Loucy (cell line): ENCODE results near the gene CPED1.

ENCODE experiments used
- H2AFZ ChIP-seq: fragments of 200-600 bp; sonication (generic); 2 replicates; pipeline ENCODE4 v1.6.0; 2016; ENCODE audit warnings: antibody characterized with exemption, mild to moderate bottlenecking, low read length, moderate library complexity
- H3F3A ChIP-seq: fragments of 200-600 bp; 2 replicates; pipeline ENCODE4 v1.6.0; 2016; ENCODE audit warnings: antibody characterized with exemption, low read depth, mild to moderate bottlenecking
- H3K27me3 ChIP-seq: fragments of 200-600 bp; sonication (generic); 2 replicates; pipeline ENCODE4 v1.6.1; 2014; ENCODE audit warnings: low read length, mild to moderate bottlenecking; ENCODE audit not compliant: insufficient read depth, poor library complexity, severe bottlenecking
- H3K36me3 ChIP-seq: fragments of 200-600 bp; sonication (generic); 2 replicates; pipeline ENCODE4 v1.6.1; 2016; ENCODE audit warnings: low read length; ENCODE audit not compliant: insufficient read depth
- H3K4me1 ChIP-seq: fragments of 200-600 bp; sonication (generic); 2 replicates; pipeline ENCODE4 v1.5.1; 2014; ENCODE audit warnings: low read length, mild to moderate bottlenecking; ENCODE audit not compliant: insufficient read depth, poor library complexity, severe bottlenecking
- H3K4me2 ChIP-seq: fragments of 200-600 bp; sonication (generic); 2 replicates; pipeline ENCODE4 v1.6.0; 2014; ENCODE audit warnings: antibody characterized with exemption, low read length, low read depth, mild to moderate bottlenecking; ENCODE audit not compliant: poor library complexity, severe bottlenecking
- H3K4me3 ChIP-seq: fragments of 200-600 bp; sonication (generic); 2 replicates; pipeline ENCODE4 v1.5.1; 2014; ENCODE audit warnings: low read length, mild to moderate bottlenecking, mixed read lengths; ENCODE audit not compliant: poor library complexity, severe bottlenecking
- H3K79me2 ChIP-seq: fragments of 200-600 bp; sonication (generic); 2 replicates; pipeline ENCODE4 v1.6.1; 2014; ENCODE audit warnings: low read length; ENCODE audit not compliant: insufficient read depth
- H3K9ac ChIP-seq: fragments of 200-600 bp; sonication (generic); 2 replicates; pipeline ENCODE4 v1.6.0; 2014; ENCODE audit warnings: mild to moderate bottlenecking, low read depth, low read length, moderate library complexity; ENCODE audit not compliant: poor library complexity, severe bottlenecking
- H3K9me2 ChIP-seq: fragments of 200-600 bp; sonication (generic); replicated peaks from 2 replicates; pipeline ENCODE4 v1.6.1; 2016; ENCODE audit warnings: low read depth, low read length, mixed read lengths
- H3K9me3 ChIP-seq: fragments of 200-600 bp; sonication (generic); 2 replicates; pipeline ENCODE4 v1.6.1; 2014; ENCODE audit warnings: mild to moderate bottlenecking, antibody characterized with exemption, low read length, low read depth; ENCODE audit not compliant: insufficient read depth
- H4K20me1 ChIP-seq: fragments of 200-600 bp; sonication (generic); 2 replicates; pipeline ENCODE4 v1.6.0; 2014; ENCODE audit warnings: antibody characterized with exemption, low read length, mild to moderate bottlenecking; ENCODE audit not compliant: insufficient read depth, poor library complexity, severe bottlenecking
- CTCF ChIP-seq: fragments of 200-600 bp; sonication (generic); conservative IDR thresholded peaks from 2 replicates; pipeline ENCODE4 v1.5.1; 2014; ENCODE audit warnings: mild to moderate bottlenecking, antibody characterized with exemption, low read length
- EZH2phosphoT487 ChIP-seq: fragments of 200-600 bp; IDR thresholded peaks from 2 replicates; pipeline ENCODE4 v1.6.1; 2018; ENCODE audit warnings: antibody characterized with exemption, mild to moderate bottlenecking, moderate library complexity, borderline replicate concordance

CPED1 gene

GRCh38 chr7:121038717-121039509 is 50.4 kb downstream of the CPED1 start:
- no peak overlapping the region for H3K4me2 ChIP-seq
- H3K4me3 ChIP-seq, result no peak overlapping the region
- no peaks in the 10 kb centered on the region for H3K9me2 ChIP-seq
- H3K9me3 ChIP-seq, result no peaks in the 10 kb centered on the region
- no peaks in the 10 kb centered on the region for H3K36me3 ChIP-seq
- H2AFZ ChIP-seq, result no peak overlapping the region
- no peaks in the 10 kb centered on the region for H3K27me3 ChIP-seq
- H3F3A ChIP-seq, result no peaks in the 10 kb centered on the region
- no peak for TF ChIP-seq CTCF
- TF ChIP-seq EZH2phosphoT487, result no peak
- H3K79me2 ChIP-seq, result no peaks in the 10 kb centered on the region
- no peak overlapping the region for H3K9ac ChIP-seq
- no peaks in the 10 kb centered on the region for H3K4me1 ChIP-seq
- no peaks in the 10 kb centered on the region for H4K20me1 ChIP-seq

- Histone ChIP-seq H4K20me1 (no peaks in the 10 kb centered on the region), H3K4me2 (no peak overlapping the region), H3F3A (no peaks in the 10 kb centered on the region), H2AFZ (no peak overlapping the region), H3K9me3 (no peaks in the 10 kb centered on the region), H3K27me3 (no peaks in the 10 kb centered on the region), H3K4me3 (no peak overlapping the region), H3K9ac (no peak overlapping the region), H3K4me1 (no peaks in the 10 kb centered on the region), H3K9me2 (no peaks in the 10 kb centered on the region), H3K79me2 (no peaks in the 10 kb centered on the region), H3K36me3 (no peaks in the 10 kb centered on the region)
- TF ChIP-seq CTCF, result no peak
- no peak for TF ChIP-seq EZH2phosphoT487
Measured at GRCh38 chr7:121039510-121039822, 51.0 kb downstream of the CPED1 start.

- H3K4me2 ChIP-seq, result no peak overlapping the region
- TF ChIP-seq EZH2phosphoT487, result no peak
- no peak for TF ChIP-seq CTCF
- H4K20me1 ChIP-seq, result no peaks in the 10 kb centered on the region
- no peaks in the 10 kb centered on the region for H3K9me2 ChIP-seq
- H3K4me3 ChIP-seq, result no peak overlapping the region
- no peaks in the 10 kb centered on the region for H3F3A ChIP-seq
- no peaks in the 10 kb centered on the region for H3K4me1 ChIP-seq
- H3K36me3 ChIP-seq, result no peaks in the 10 kb centered on the region
- H3K27me3 ChIP-seq, result no peaks in the 10 kb centered on the region
- no peak overlapping the region for H3K9ac ChIP-seq
- H2AFZ ChIP-seq, result no peak overlapping the region
- no peaks in the 10 kb centered on the region for H3K79me2 ChIP-seq
- H3K9me3 ChIP-seq, result no peaks in the 10 kb centered on the region
Measured at GRCh38 chr7:121039994-121040393, 51.5 kb downstream of the CPED1 start.
